Esophagus muscularis mucosa (tissue), 4 donors: Measurements from ENCODE around the gene ESPL1. TPM values are rescaled to one million over a fixed set of nuclear protein-coding genes. Genes with fewer than 3 reads are reported as not detected.

ENCODE experiments used
- DNase-seq: peaks from one replicate; pipeline ENCODE4 v3.0.0-alpha.2; 2017; ENCODE audit errors: extremely low spot score
- H3K27ac ChIP-seq, 4 donors: fragments of 200-600 bp; sonication (generic); replicated peaks in 1 of 4; 1 replicate in 3 of 4; 2 replicates in 1 of 4; pipeline ENCODE4 v1.5.1; 2016 to 2019; ENCODE audit warnings: mild to moderate bottlenecking in 1 of 4
- H3K27me3 ChIP-seq, 4 donors: fragments of 200-600 bp; sonication (generic); one replicate each; pipeline versions ENCODE4 v1.5.1 to v1.6.0; 2016 to 2019
- H3K36me3 ChIP-seq, 4 donors: fragments of 200-600 bp; sonication (generic); one replicate each; pipeline ENCODE4 v1.5.1; 2016 to 2019
- H3K4me1 ChIP-seq, 4 donors: fragments of 200-600 bp; sonication (generic); one replicate each; pipeline ENCODE4 v1.5.1; 2016 to 2019
- H3K4me3 ChIP-seq, 4 donors: fragments of 200-600 bp; sonication (generic); 1 replicate in 2 of 4; 2 replicates in 2 of 4; pipeline ENCODE4 v1.5.1; 2016 to 2019; ENCODE audit warnings: mild to moderate bottlenecking in 4 of 4, moderate library complexity in 1 of 4
- H3K9me3 ChIP-seq, 4 donors: fragments of 200-600 bp; sonication (generic); 1 replicate in 3 of 4; 2 replicates in 1 of 4; pipeline ENCODE4 v1.5.1; 2016 to 2019
- CTCF ChIP-seq, 3 experiments: fragments of 200-600 bp in 2 of 3; fragments of 450-650 bp in 1 of 3; sonication (generic) in 2 of 3; IDR thresholded peaks; one replicate each; pipeline ENCODE4 v1.5.1; 2017 to 2019; ENCODE audit warnings: antibody characterized with exemption in 3 of 3, mild to moderate bottlenecking in 2 of 3, moderate library complexity in 1 of 3
- EP300 ChIP-seq: sonication (generic); formaldehyde crosslinking; IDR thresholded peaks from one replicate; pipeline ENCODE4 v1.6.1; 2017; ENCODE audit warnings: antibody characterized with exemption
- POLR2A ChIP-seq: fragments of 450-650 bp; IDR thresholded peaks from one replicate; pipeline ENCODE4 v1.6.1; 2017; ENCODE audit warnings: antibody characterized with exemption, moderate library complexity, mild to moderate bottlenecking, low read depth
- POLR2AphosphoS5 ChIP-seq, 2 donors: sonication (generic); formaldehyde crosslinking; IDR thresholded peaks; one replicate each; pipeline ENCODE4 v1.6.1; 2017; ENCODE audit warnings: antibody characterized with exemption in 2 of 2
- WGBS: methylation state at CpG from one replicate; pipeline ENCODE4 v1.1.5; 2018; 5-methylcytosine and 5-hydroxymethylcytosine counted together
- intact Hi-C: fragments of 100-400 bp; cut with DNase I; formaldehyde crosslinking; loops from one replicate; pipeline ENCODE4 v1.15.1; 2023
- total RNA-seq, 4 donors: library from RNA; depleted of rRNA; stranded (reverse); fragments of >200 nt; gene quantifications; one replicate each; pipeline versions ENCODE4 v1.1.0 to v1.2.1, GENCODE V29; 2016

The ESPL1 gene
- total RNA-seq, 4 donors from 2014 or later, result under 0.01 to 2.0 (median 0.24) TPM

GRCh38 chr12:53241623-53242412 lies 26.3 kb upstream of the ESPL1 start:
- no peak for TF ChIP-seq CTCF (IDR thresholded peaks at IDR 0.05)
- TF ChIP-seq EP300, result no peak
- no peak for TF ChIP-seq POLR2AphosphoS5 (IDR thresholded peaks at IDR 0.05)
- TF ChIP-seq POLR2A, result no peak
- no peaks in the 10 kb centered on the region for H3K9me3 ChIP-seq

GRCh38 chr12:53244337-53244736 lies 23.8 kb upstream of the ESPL1 start:
- 61% methylated on average over 1 of the region's 1 CpG for WGBS
- H3K36me3 ChIP-seq, result no peaks in the 10 kb centered on the region
- TF ChIP-seq CTCF (IDR thresholded peaks at IDR 0.05) (no peak), EP300 (no peak), POLR2AphosphoS5 (IDR thresholded peaks at IDR 0.05) (no peak), POLR2A (no peak)
- intact Hi-C loops, result no loop called here
- H3K4me3 ChIP-seq, result no peak overlapping the region
- H3K9me3 ChIP-seq, result no peaks in the 10 kb centered on the region
- no peaks in the 10 kb centered on the region for H3K4me1 ChIP-seq
- H3K27ac ChIP-seq, result no peak overlapping the region
- peaks cover 0 to 11% (median 0%) of the 10 kb centered on the region in 4 donors for H3K27me3 ChIP-seq
- no peak for DNase-seq

More at GRCh38 chr12:53241623-53242412, 26.3 kb upstream of the ESPL1 start:
- intact Hi-C loops, result no loop called here
- no peak overlapping the region for H3K4me3 ChIP-seq
- H3K4me1 ChIP-seq, result no peaks in the 10 kb centered on the region
- H3K27ac ChIP-seq, result no peak overlapping the region
- WGBS, result 78% methylated on average over 8 of the region's 11 CpGs
- no peaks in the 10 kb centered on the region for H3K36me3 ChIP-seq
- peaks cover 0 to 11% (median 0%) of the 10 kb centered on the region in 4 donors for H3K27me3 ChIP-seq
- no peak for DNase-seq

- DNase-seq, result no peak
- Histone ChIP-seq H3K9me3 (no peaks in the 10 kb centered on the region), H3K4me1 (peaks cover 0 to under 1% (median 0%) of the 10 kb centered on the region in 4 donors), H3K4me3 (no peak overlapping the region), H3K27me3 (peaks cover 0 to 11% (median 0%) of the 10 kb centered on the region in 4 donors), H3K27ac (no peak overlapping the region), H3K36me3 (no peaks in the 10 kb centered on the region)
- intact Hi-C loops, result no loop called here
- no peak for TF ChIP-seq POLR2A
- no peak for TF ChIP-seq POLR2AphosphoS5 (IDR thresholded peaks at IDR 0.05)
- TF ChIP-seq CTCF (IDR thresholded peaks at IDR 0.05), result no peak
- TF ChIP-seq EP300, result no peak
- WGBS, result 79% methylated on average over 3 of the region's 3 CpGs
These were observed 22.8 kb upstream of the ESPL1 start for GRCh38 chr12:53245286-53245685.

GRCh38 chr12:53251477-53252348 lies 16.4 kb upstream of the ESPL1 start:
- H3K9me3 ChIP-seq, result no peaks in the 10 kb centered on the region
- H3K36me3 ChIP-seq, result peaks cover 15 to 28% (median 27%) of the 10 kb centered on the region in 4 donors
- peak overlapping the region; percentile 88 to 93 (median 91) for H3K27ac ChIP-seq
- DNase-seq, result peak; percentile 96
- no peaks in the 10 kb centered on the region for H3K27me3 ChIP-seq
- intact Hi-C loops, result loop anchor here (2.0 kb wide), 1 partner anchor 33 kb away; no protein-coding TSS in a partner anchor
- WGBS, result 0% methylated on average over 7 of the region's 51 CpGs
- peak overlapping the region; percentile 74 to 95 (median 86) for H3K4me3 ChIP-seq
- TF ChIP-seq POLR2A, result no peak
- TF ChIP-seq EP300, result no peak
- peak; percentile 60 to 90 for TF ChIP-seq POLR2AphosphoS5 (IDR thresholded peaks at IDR 0.05)
- peak; percentile 43 to 55 (median 43) for TF ChIP-seq CTCF (IDR thresholded peaks at IDR 0.05)
- H3K4me1 ChIP-seq, result peaks cover 24 to 45% (median 36%) of the 10 kb centered on the region in 4 donors
